Neural progenitor cell (in vitro differentiated cells): ENCODE measurements around the gene UBAP1. TPM values are rescaled to one million over a fixed set of nuclear protein-coding genes. Genes with fewer than 3 reads are reported as not detected.
"Not testable (repeated sequence)": the region's sequence is repeated elsewhere in the genome, so short reads cannot be mapped to it uniquely, and the experiment has no call there.

ENCODE experiments used
- DNase-seq: peaks from one replicate; pipeline ENCODE4 v3.0.0-alpha.2; 2016; ENCODE audit warnings: low spot score
- H2AFZ ChIP-seq: fragments of 200-600 bp; sonication (generic); replicated peaks from 2 replicates; pipeline ENCODE4 v1.6.1; 2016; ENCODE audit warnings: antibody characterized with exemption
- H3F3A ChIP-seq: fragments of 200-600 bp; sonication (generic); 2 replicates; pipeline ENCODE4 v1.6.1; 2016; ENCODE audit warnings: antibody characterized with exemption, low read depth
- H3K27ac ChIP-seq: fragments of 200-600 bp; sonication (generic); 2 replicates; pipeline ENCODE4 v1.5.1; 2016; ENCODE audit warnings: mild to moderate bottlenecking
- H3K27me3 ChIP-seq: fragments of 200-600 bp; sonication (generic); 2 replicates; pipeline ENCODE4 v1.6.1; 2016; ENCODE audit warnings: mild to moderate bottlenecking, moderate library complexity
- H3K36me3 ChIP-seq: fragments of 200-600 bp; sonication (generic); 2 replicates; pipeline ENCODE4 v1.5.1; 2016
- H3K4me1 ChIP-seq: fragments of 200-600 bp; sonication (generic); 2 replicates; pipeline ENCODE4 v1.6.1; 2016; ENCODE audit warnings: mixed run types
- H3K4me2 ChIP-seq: fragments of 200-600 bp; sonication (generic); 2 replicates; pipeline ENCODE4 v1.6.1; 2016
- H3K4me3 ChIP-seq: fragments of 200-600 bp; sonication (generic); 2 replicates; pipeline ENCODE4 v1.5.1; 2016
- H3K79me2 ChIP-seq: fragments of 200-600 bp; sonication (generic); 2 replicates; pipeline ENCODE4 v1.6.1; 2016; ENCODE audit warnings: low read depth
- H3K9ac ChIP-seq: fragments of 200-600 bp; sonication (generic); 2 replicates; pipeline ENCODE4 v1.6.1; 2016
- H3K9me3 ChIP-seq: fragments of 200-600 bp; sonication (generic); 2 replicates; pipeline ENCODE4 v1.5.1; 2016; ENCODE audit warnings: low read depth
- H4K20me1 ChIP-seq: fragments of 200-600 bp; sonication (generic); 2 replicates; pipeline ENCODE4 v1.6.1; 2016; ENCODE audit warnings: low read depth
- H3K27ac Mint-ChIP-seq: 3 replicates; pipeline ENCODE4 v1.8.0; 2021; ENCODE audit warnings: mixed read lengths
- H3K27me3 Mint-ChIP-seq: 2 replicates; pipeline ENCODE4 v1.8.0; 2022; ENCODE audit warnings: low read depth, mild to moderate bottlenecking, inconsistent platforms, moderate library complexity, mixed read lengths; ENCODE audit not compliant: insufficient read depth
- H3K36me3 Mint-ChIP-seq: 3 replicates; pipeline ENCODE4 v1.8.0; 2021; ENCODE audit warnings: mixed read lengths
- H3K4me1 Mint-ChIP-seq: 3 replicates; pipeline ENCODE4 v1.8.0; 2021; ENCODE audit warnings: mixed read lengths
- H3K4me3 Mint-ChIP-seq: 3 replicates; pipeline ENCODE4 v1.8.0; 2021; ENCODE audit warnings: mild to moderate bottlenecking, moderate library complexity, mixed read lengths
- H3K9me3 Mint-ChIP-seq: 3 replicates; pipeline ENCODE4 v1.8.0; 2020; ENCODE audit warnings: mixed read lengths
- EZH2 ChIP-seq: fragments of 200-600 bp; sonication (generic); IDR thresholded peaks from 2 replicates; pipeline ENCODE4 v1.6.1; 2017; ENCODE audit warnings: antibody characterized with exemption, mild to moderate bottlenecking, moderate library complexity
- EZH2phosphoT487 ChIP-seq: fragments of 200-600 bp; sonication (generic); IDR thresholded peaks from 2 replicates; pipeline ENCODE4 v1.6.1; 2017; ENCODE audit warnings: antibody characterized with exemption
- small RNA-seq: library from RNA; depleted of rRNA; stranded (forward); fragments of <200 nt; gene quantifications from one replicate; pipeline ENCODE3, GENCODE V24; 2015
- total RNA-seq: library from RNA; depleted of rRNA; stranded (reverse); fragments of >200 nt; gene quantifications from 2 replicates; pipeline ENCODE4 v1.2.3, GENCODE V29; 2015; ENCODE audit warnings: low replicate concordance
- TF ChIP-seq, protein P1 (sequence below): fragments of 200-600 bp; sonication (generic); IDR thresholded peaks from 2 replicates; pipeline ENCODE4 v1.5.1; 2017; ENCODE audit warnings: antibody characterized with exemption, mild to moderate bottlenecking

Gene UBAP1
- total RNA-seq, 1 donor from 2014 or later, result 21.7 TPM

DNA sequence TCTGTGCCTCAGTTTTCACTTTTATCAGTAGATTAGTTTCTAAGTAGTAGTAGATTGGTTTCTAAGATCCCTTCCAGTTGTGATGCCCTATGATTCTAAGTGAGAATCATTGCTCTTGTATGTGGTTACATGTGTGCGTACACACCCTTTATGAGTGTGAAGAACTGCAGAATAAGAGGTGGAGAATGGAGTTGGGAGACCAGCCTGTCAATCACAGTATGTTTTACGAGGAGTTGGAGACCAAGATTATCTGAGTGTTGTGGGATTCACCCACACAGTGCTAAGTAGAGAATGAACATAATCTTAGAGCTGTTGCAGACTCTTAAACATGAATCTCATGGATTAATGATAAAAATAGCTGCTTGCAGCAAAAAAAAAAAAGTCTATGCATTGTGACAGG lies 112.6 kb downstream of the UBAP1 start:
- Histone ChIP-seq H3K4me1 (peaks cover 23% of the 10 kb centered on the region), H3K79me2 (no peaks in the 10 kb centered on the region), H2AFZ (no peak overlapping the region), H3K27me3 (no peaks in the 10 kb centered on the region), H3K9ac (no peak overlapping the region), H3K27ac (no peak overlapping the region), H4K20me1 (peaks cover 7% of the 10 kb centered on the region), H3F3A (peaks cover 10% of the 10 kb centered on the region), H3K4me3 (no peak overlapping the region), H3K36me3 (no peaks in the 10 kb centered on the region), H3K9me3 (no peaks in the 10 kb centered on the region), H3K4me2 (no peak overlapping the region)
- no peaks in the 10 kb centered on the region for H3K4me1 Mint-ChIP-seq
- peaks cover 12% of the 10 kb centered on the region for H3K36me3 Mint-ChIP-seq
- DNase-seq, result no peak
- TF ChIP-seq EZH2phosphoT487 (no peak), EZH2 (no peak)
- TF ChIP-seq, protein P1, sequence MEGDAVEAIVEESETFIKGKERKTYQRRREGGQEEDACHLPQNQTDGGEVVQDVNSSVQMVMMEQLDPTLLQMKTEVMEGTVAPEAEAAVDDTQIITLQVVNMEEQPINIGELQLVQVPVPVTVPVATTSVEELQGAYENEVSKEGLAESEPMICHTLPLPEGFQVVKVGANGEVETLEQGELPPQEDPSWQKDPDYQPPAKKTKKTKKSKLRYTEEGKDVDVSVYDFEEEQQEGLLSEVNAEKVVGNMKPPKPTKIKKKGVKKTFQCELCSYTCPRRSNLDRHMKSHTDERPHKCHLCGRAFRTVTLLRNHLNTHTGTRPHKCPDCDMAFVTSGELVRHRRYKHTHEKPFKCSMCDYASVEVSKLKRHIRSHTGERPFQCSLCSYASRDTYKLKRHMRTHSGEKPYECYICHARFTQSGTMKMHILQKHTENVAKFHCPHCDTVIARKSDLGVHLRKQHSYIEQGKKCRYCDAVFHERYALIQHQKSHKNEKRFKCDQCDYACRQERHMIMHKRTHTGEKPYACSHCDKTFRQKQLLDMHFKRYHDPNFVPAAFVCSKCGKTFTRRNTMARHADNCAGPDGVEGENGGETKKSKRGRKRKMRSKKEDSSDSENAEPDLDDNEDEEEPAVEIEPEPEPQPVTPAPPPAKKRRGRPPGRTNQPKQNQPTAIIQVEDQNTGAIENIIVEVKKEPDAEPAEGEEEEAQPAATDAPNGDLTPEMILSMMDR, result no peak
- H3K27me3 Mint-ChIP-seq, result peaks cover 2% of the 10 kb centered on the region
- H3K9me3 Mint-ChIP-seq, result no peaks in the 10 kb centered on the region
- H3K27ac Mint-ChIP-seq, result no peak overlapping the region
- H3K4me3 Mint-ChIP-seq, result no peak overlapping the region

DNA sequence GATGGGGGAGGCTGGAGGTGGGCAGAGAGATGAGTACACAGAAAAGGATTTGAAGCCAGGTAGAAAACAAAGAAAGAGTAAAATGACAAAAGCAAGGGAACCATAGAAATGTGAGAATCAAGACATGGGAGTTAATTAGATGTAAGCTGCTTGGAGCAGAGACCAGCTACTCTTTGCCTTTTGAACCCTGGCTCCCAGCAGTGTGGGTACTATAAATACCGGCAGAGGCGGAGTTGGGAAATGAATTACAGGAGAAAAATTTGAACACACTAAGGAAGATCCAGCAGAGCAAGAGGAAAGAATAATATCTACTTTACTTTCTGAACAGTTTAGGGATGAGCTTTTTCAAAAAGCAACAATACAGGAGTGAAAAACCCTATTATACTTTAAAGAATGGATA lies 113.7 kb downstream of the UBAP1 start:
- TF ChIP-seq EZH2phosphoT487 (no peak), EZH2 (no peak)
- TF ChIP-seq, protein P1, result no peak
- H3K36me3 Mint-ChIP-seq, result peaks cover 11% of the 10 kb centered on the region
- peaks cover 2% of the 10 kb centered on the region for H3K27me3 Mint-ChIP-seq

DNA sequence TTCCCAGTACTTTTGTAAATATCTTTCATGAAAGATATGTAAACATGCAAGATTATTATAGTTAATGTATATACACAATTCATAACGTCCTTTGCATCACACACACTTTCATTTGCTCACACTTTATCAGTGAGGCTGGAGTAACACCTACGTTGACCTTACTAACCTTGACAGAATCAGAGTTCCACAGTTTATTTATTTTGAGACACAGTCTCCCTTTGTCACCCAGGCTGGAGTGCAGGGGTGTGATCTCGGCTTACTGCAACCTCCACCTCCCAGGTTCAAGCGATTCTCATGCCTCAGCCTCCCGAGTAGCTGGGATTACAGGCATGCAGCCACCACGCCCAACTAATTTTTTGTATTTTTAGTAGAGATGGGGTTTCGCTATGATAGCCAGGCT lies 122.2 kb downstream of the UBAP1 start:
- H3K9ac ChIP-seq, H3K36me3 ChIP-seq, H3K4me1 ChIP-seq, H4K20me1 ChIP-seq, H3K4me2 ChIP-seq, H3K9me3 ChIP-seq, H3K79me2 ChIP-seq, H3K27ac Mint-ChIP-seq, H3K36me3 Mint-ChIP-seq, H3K27me3 Mint-ChIP-seq, H3K9me3 Mint-ChIP-seq, H3K4me3 Mint-ChIP-seq, H3K4me3 ChIP-seq, H3K27ac ChIP-seq, H2AFZ ChIP-seq, H3K27me3 ChIP-seq, DNase-seq, H3F3A ChIP-seq, H3K4me1 Mint-ChIP-seq: not testable (repeated sequence)

More for the DNA sequence above, 113.7 kb downstream of the UBAP1 start:
- H3K79me2 ChIP-seq, result no peaks in the 10 kb centered on the region
- no peak overlapping the region for H3K4me3 ChIP-seq
- Mint-ChIP-seq H3K9me3 (no peaks in the 10 kb centered on the region), H3K4me1 (no peaks in the 10 kb centered on the region), H3K4me3 (no peak overlapping the region), H3K27ac (no peak overlapping the region)
- peaks cover 7% of the 10 kb centered on the region for H4K20me1 ChIP-seq
- peaks cover 10% of the 10 kb centered on the region for H3F3A ChIP-seq
- no peak overlapping the region for H2AFZ ChIP-seq
- H3K4me1 ChIP-seq, result peaks cover 23% of the 10 kb centered on the region
- H3K27ac ChIP-seq, result peak overlapping the region; percentile 15
- H3K9me3 ChIP-seq, result no peaks in the 10 kb centered on the region
- peak; percentile 28 for DNase-seq
- no peaks in the 10 kb centered on the region for H3K36me3 ChIP-seq
- no peak overlapping the region for H3K9ac ChIP-seq
- peak overlapping the region; percentile 40 for H3K4me2 ChIP-seq
- no peaks in the 10 kb centered on the region for H3K27me3 ChIP-seq

Small RNA genes within 50 kb of the gene (small RNA-seq; reads per million reads assigned to genes)
- gene AL353662.3 (not detected), gene RNA5SP282 (not detected), gene RNU2-50P (not detected)

Other genes with a start within 250 kb of the UBAP1 start
- gene UBAP2, start 130.2 kb upstream of the UBAP1 start, total RNA-seq, result 24.3 and 28.8 TPM in 2 replicates
- gene DCAF12, start 52.3 kb upstream of the UBAP1 start, total RNA-seq, result 37.6 and 41.0 TPM in 2 replicates
- gene KIF24, start 150.2 kb downstream of the UBAP1 start, total RNA-seq, result 9.4 and 10.7 TPM in 2 replicates
- gene NUDT2, start 150.5 kb downstream of the UBAP1 start, total RNA-seq, result 23.4 and 33.1 TPM in 2 replicates
- gene MYORG, start 197.9 kb downstream of the UBAP1 start, total RNA-seq, result 0.03 and 0.04 TPM in 2 replicates